ENCODE measurements around the gene DYRK1A. TPM values are rescaled to one million over a fixed set of nuclear protein-coding genes. Genes with fewer than 3 reads are reported as not detected.

The DYRK1A gene
- total RNA-seq, 1 experiment from 2014 or later, result 35.5 TPM

- no peaks in the 10 kb centered on the region for H3K9me2 ChIP-seq (ENCODE audit: insufficient read depth)
- no peaks in the 10 kb centered on the region for H3K36me3 ChIP-seq (ENCODE audit: low read depth)
- H2AFZ ChIP-seq, result no peak overlapping the region
- TF ChIP-seq EZH2 (IDR thresholded peaks at IDR 0.05; ENCODE audit: low read depth), result no peak
- TF ChIP-seq, protein P1, sequence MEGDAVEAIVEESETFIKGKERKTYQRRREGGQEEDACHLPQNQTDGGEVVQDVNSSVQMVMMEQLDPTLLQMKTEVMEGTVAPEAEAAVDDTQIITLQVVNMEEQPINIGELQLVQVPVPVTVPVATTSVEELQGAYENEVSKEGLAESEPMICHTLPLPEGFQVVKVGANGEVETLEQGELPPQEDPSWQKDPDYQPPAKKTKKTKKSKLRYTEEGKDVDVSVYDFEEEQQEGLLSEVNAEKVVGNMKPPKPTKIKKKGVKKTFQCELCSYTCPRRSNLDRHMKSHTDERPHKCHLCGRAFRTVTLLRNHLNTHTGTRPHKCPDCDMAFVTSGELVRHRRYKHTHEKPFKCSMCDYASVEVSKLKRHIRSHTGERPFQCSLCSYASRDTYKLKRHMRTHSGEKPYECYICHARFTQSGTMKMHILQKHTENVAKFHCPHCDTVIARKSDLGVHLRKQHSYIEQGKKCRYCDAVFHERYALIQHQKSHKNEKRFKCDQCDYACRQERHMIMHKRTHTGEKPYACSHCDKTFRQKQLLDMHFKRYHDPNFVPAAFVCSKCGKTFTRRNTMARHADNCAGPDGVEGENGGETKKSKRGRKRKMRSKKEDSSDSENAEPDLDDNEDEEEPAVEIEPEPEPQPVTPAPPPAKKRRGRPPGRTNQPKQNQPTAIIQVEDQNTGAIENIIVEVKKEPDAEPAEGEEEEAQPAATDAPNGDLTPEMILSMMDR (conservative IDR thresholded peaks at IDR 0.05), result no peak
- no peaks in the 10 kb centered on the region for H4K20me1 ChIP-seq (ENCODE audit: insufficient read depth)
- H3K27me3 ChIP-seq (ENCODE audit: insufficient read depth, low read depth), result no peaks in the 10 kb centered on the region
- CTCF ChIA-PET, result no interaction called here
- no TSS peak for BruUV-seq (replicated peaks)
- no peaks in the 10 kb centered on the region; the same call in 1 of the 2 replicates for H3F3A ChIP-seq (ENCODE audit: insufficient read depth, low read depth)
- H3K9me3 ChIP-seq (ENCODE audit: insufficient read depth, low read depth), result no peaks in the 10 kb centered on the region
- H3K27ac ChIP-seq, result peak overlapping the region; percentile 34
- H3K4me3 ChIP-seq, result no peak overlapping the region
- no peak for DNase-seq
- POLR2A ChIA-PET (ENCODE audit: unreplicated experiment), result no interaction called here
- intact Hi-C loops (cut with micrococcal nuclease; ENCODE audit: unreplicated experiment), result loop anchor here (5.0 kb wide), 1 partner anchor 188 kb away; the partner anchor contains the start of gene VPS26C
- H3K4me2 ChIP-seq, result peak overlapping the region; percentile 19; the same call in 1 of the 2 replicates
- peaks cover 20% of the 10 kb centered on the region for H3K4me1 ChIP-seq (replicated peaks; ENCODE audit: insufficient read depth)
- H3K79me2 ChIP-seq (ENCODE audit: low read depth), result peaks cover 83% of the 10 kb centered on the region
Measured at GRCh38 chr21:37455504-37455911, 88.9 kb downstream of the DYRK1A start.

- CTCF ChIA-PET, result interaction anchor here (0.5 kb wide), 1 partner anchor 208 kb away, joined by 9 read pairs; no protein-coding TSS in a partner anchor
Measured at GRCh38 chr21:37458669-37459276, 92.2 kb downstream of the DYRK1A start.

DNA sequence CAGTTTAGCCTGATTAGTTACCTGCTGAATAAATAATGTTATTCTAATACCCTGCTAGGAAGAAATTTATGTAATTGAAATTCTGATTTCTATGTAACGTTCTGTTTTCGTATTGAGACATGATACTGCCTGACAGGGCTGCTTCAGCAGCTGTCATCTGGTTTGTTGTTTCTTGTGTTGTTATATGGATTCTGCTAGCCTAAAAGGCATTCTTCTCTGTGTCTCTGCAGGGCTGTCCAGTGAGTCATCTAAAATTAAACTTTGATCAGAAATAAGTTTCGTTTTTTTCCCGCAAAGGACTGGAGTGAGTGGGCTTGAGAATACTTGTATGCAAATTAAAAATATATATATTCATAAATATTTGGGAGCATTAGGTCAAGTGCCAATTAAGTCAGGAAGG lies 93.0 kb downstream of the DYRK1A start:
- Histone ChIP-seq H3K9me2 (ENCODE audit: insufficient read depth) (no peaks in the 10 kb centered on the region), H4K20me1 (ENCODE audit: insufficient read depth) (no peaks in the 10 kb centered on the region), H3K79me2 (ENCODE audit: low read depth) (peaks cover 87% of the 10 kb centered on the region), H3F3A (ENCODE audit: insufficient read depth, low read depth) (peaks cover 6% of the 10 kb centered on the region; the same call in 1 of the 2 replicates), H3K36me3 (ENCODE audit: low read depth) (no peaks in the 10 kb centered on the region), H2AFZ (no peak overlapping the region), H3K4me3 (no peak overlapping the region), H3K4me2 (no peak overlapping the region), H3K9me3 (ENCODE audit: insufficient read depth, low read depth) (no peaks in the 10 kb centered on the region), H3K27ac (no peak overlapping the region; the same call in 1 of the 2 replicates), H3K27me3 (ENCODE audit: insufficient read depth, low read depth) (no peaks in the 10 kb centered on the region), H3K4me1 (replicated peaks; ENCODE audit: insufficient read depth) (peaks cover 10% of the 10 kb centered on the region)
- no peak for TF ChIP-seq EZH2 (IDR thresholded peaks at IDR 0.05; ENCODE audit: low read depth)
- TF ChIP-seq, protein P1 (conservative IDR thresholded peaks at IDR 0.05), result no peak
- intact Hi-C loops (cut with micrococcal nuclease; ENCODE audit: unreplicated experiment), result loop anchor here (2.0 to 5.0 kb wide), 2 partner anchors 89 to 192 kb away; partner anchors contain the start of gene VPS26C
- no TSS peak for BruUV-seq (replicated peaks)
- CTCF ChIA-PET, result no interaction called here
- DNase-seq, result no peak
- POLR2A ChIA-PET (ENCODE audit: unreplicated experiment), result no interaction called here

More at GRCh38 chr21:37458669-37459276, 92.2 kb downstream of the DYRK1A start:
- peak in 1 of 2 experiments; percentile 47 for DNase-seq
- H3K79me2 ChIP-seq (ENCODE audit: low read depth), result peaks cover 86% of the 10 kb centered on the region
- no peak overlapping the region; the same call in 1 of the 2 replicates for H3K27ac ChIP-seq
- TF ChIP-seq, protein P1 (conservative IDR thresholded peaks at IDR 0.05), result no peak
- no peak for TF ChIP-seq EZH2 (IDR thresholded peaks at IDR 0.05; ENCODE audit: low read depth)
- no peaks in the 10 kb centered on the region for H3K36me3 ChIP-seq (ENCODE audit: low read depth)
- POLR2A ChIA-PET (ENCODE audit: unreplicated experiment), result interaction anchor here (0.6 kb wide), 1 partner anchor 105 kb away, joined by 3 read pairs; no protein-coding TSS in a partner anchor
- H3K27me3 ChIP-seq (ENCODE audit: insufficient read depth, low read depth), result no peaks in the 10 kb centered on the region
- H3K9me3 ChIP-seq (ENCODE audit: insufficient read depth, low read depth), result no peaks in the 10 kb centered on the region
- H3K4me3 ChIP-seq, result no peak overlapping the region
- H2AFZ ChIP-seq, result no peak overlapping the region
- H3K4me2 ChIP-seq, result no peak overlapping the region
- no peaks in the 10 kb centered on the region for H4K20me1 ChIP-seq (ENCODE audit: insufficient read depth)
- H3F3A ChIP-seq (ENCODE audit: insufficient read depth, low read depth), result peaks cover 6% of the 10 kb centered on the region; the same call in 1 of the 2 replicates
- no peaks in the 10 kb centered on the region for H3K9me2 ChIP-seq (ENCODE audit: insufficient read depth)
- BruUV-seq (replicated peaks), result no TSS peak
- intact Hi-C loops (cut with micrococcal nuclease; ENCODE audit: unreplicated experiment), result loop anchor here (2.0 to 5.0 kb wide), 2 partner anchors 88 to 191 kb away; partner anchors contain the start of gene VPS26C
- H3K4me1 ChIP-seq (replicated peaks; ENCODE audit: insufficient read depth), result peaks cover 16% of the 10 kb centered on the region
